HG03565 (cell line): ENCODE measurements around the gene CSNK1G3.

Experiments
- ATAC-seq: cut with Tn5 transposase; IDR thresholded peaks from one replicate; pipeline ENCODE4 v1.9.1; 2021; ENCODE audit warnings: mild to moderate bottlenecking, moderate library complexity; ENCODE audit not compliant: unreplicated experiment

Gene CSNK1G3

GRCh38 chr5:123512611-123513461 is 859 bp downstream of the CSNK1G3 start:
- ATAC-seq, result no peak

- ATAC-seq, result no peak
These were observed 2.8 kb downstream of the CSNK1G3 start for GRCh38 chr5:123514615-123515355.

- ATAC-seq, result no peak
These were observed 3.9 kb downstream of the CSNK1G3 start for GRCh38 chr5:123515904-123516303.

- no peak for ATAC-seq
These were observed 5.5 kb downstream of the CSNK1G3 start for GRCh38 chr5:123517476-123517875.

GRCh38 chr5:123518111-123518510 is 6.1 kb downstream of the CSNK1G3 start:
- no peak for ATAC-seq

- peak; percentile 65 for ATAC-seq
These were observed 8.8 kb downstream of the CSNK1G3 start for GRCh38 chr5:123520677-123521247.

- ATAC-seq, result no peak
These were observed 12.2 kb downstream of the CSNK1G3 start for GRCh38 chr5:123524146-123524545.

- peak; percentile 37 for ATAC-seq
These were observed 15.2 kb downstream of the CSNK1G3 start for GRCh38 chr5:123527190-123527589.

GRCh38 chr5:123528065-123528464 is 16.1 kb downstream of the CSNK1G3 start:
- ATAC-seq, result no peak

GRCh38 chr5:123528878-123529277 is 16.9 kb downstream of the CSNK1G3 start:
- ATAC-seq, result no peak

GRCh38 chr5:123530728-123531127 is 18.8 kb downstream of the CSNK1G3 start:
- ATAC-seq, result no peak

- no peak for ATAC-seq
These were observed 23.7 kb downstream of the CSNK1G3 start for GRCh38 chr5:123535648-123536047.

- no peak for ATAC-seq
These were observed 25.3 kb downstream of the CSNK1G3 start for GRCh38 chr5:123537256-123537655.

GRCh38 chr5:123537845-123538244 is 25.9 kb downstream of the CSNK1G3 start:
- no peak for ATAC-seq

GRCh38 chr5:123538670-123539459 is 26.9 kb downstream of the CSNK1G3 start:
- ATAC-seq, result no peak

- ATAC-seq, result no peak
These were observed 28.6 kb downstream of the CSNK1G3 start for GRCh38 chr5:123540534-123540933.

GRCh38 chr5:123543438-123543837 is 31.5 kb downstream of the CSNK1G3 start:
- ATAC-seq, result no peak

- ATAC-seq, result no peak
These were observed 33.5 kb downstream of the CSNK1G3 start for GRCh38 chr5:123545506-123545905.

GRCh38 chr5:123546657-123547056 is 34.7 kb downstream of the CSNK1G3 start:
- ATAC-seq, result no peak

GRCh38 chr5:123549256-123549904 is 37.4 kb downstream of the CSNK1G3 start:
- ATAC-seq, result peak; percentile 99
